22Rv1 (cell line): ENCODE results near the gene KIF18B.

Experiments
- H3K27ac ChIP-seq: fragments of 450-650 bp; 2 replicates; pipeline ENCODE4 v1.5.1; 2017
- ZFX ChIP-seq: fragments of 450-650 bp; IDR thresholded peaks from 2 replicates; pipeline ENCODE4 v1.6.1; 2017; ENCODE audit warnings: antibody characterized with exemption, borderline replicate concordance
- TF ChIP-seq, protein P1 (sequence below): fragments of 450-650 bp; IDR thresholded peaks from 2 replicates; pipeline ENCODE4 v1.5.1; 2017; ENCODE audit warnings: mild to moderate bottlenecking

The KIF18B gene

DNA sequence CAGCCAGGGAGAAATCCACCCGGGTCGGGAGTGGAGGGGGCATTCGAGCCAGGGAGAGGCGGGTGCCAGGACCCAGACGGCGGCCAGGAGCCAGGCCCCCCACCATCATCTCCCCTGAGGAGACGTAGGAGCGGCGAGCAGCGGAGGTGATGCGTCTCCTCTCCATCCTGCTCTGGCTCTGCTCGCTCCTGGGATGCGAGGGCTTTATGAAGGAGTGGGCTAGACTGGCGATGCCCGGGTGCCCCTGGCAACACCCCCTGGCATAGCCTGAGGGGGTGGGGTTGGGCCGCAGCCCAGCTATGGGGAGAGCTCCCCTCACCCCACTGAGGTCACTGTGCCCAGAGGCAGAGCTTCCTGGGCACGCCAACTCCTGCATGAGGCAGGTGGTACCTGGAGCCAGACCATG is 32.2 kb downstream of the KIF18B start, which contains the start of gene GFAP:
Gene GFAP, minus strand, starts transcription at position 180 of the 406 bp plus-strand sequence. Its CDS starts 14 bp downstream, at position 166.
- TF ChIP-seq ZFX: no peak
- TF ChIP-seq, protein P1, sequence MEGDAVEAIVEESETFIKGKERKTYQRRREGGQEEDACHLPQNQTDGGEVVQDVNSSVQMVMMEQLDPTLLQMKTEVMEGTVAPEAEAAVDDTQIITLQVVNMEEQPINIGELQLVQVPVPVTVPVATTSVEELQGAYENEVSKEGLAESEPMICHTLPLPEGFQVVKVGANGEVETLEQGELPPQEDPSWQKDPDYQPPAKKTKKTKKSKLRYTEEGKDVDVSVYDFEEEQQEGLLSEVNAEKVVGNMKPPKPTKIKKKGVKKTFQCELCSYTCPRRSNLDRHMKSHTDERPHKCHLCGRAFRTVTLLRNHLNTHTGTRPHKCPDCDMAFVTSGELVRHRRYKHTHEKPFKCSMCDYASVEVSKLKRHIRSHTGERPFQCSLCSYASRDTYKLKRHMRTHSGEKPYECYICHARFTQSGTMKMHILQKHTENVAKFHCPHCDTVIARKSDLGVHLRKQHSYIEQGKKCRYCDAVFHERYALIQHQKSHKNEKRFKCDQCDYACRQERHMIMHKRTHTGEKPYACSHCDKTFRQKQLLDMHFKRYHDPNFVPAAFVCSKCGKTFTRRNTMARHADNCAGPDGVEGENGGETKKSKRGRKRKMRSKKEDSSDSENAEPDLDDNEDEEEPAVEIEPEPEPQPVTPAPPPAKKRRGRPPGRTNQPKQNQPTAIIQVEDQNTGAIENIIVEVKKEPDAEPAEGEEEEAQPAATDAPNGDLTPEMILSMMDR: no peak
- no peak within 1 kb of the TSS for H3K27ac ChIP-seq

DNA sequence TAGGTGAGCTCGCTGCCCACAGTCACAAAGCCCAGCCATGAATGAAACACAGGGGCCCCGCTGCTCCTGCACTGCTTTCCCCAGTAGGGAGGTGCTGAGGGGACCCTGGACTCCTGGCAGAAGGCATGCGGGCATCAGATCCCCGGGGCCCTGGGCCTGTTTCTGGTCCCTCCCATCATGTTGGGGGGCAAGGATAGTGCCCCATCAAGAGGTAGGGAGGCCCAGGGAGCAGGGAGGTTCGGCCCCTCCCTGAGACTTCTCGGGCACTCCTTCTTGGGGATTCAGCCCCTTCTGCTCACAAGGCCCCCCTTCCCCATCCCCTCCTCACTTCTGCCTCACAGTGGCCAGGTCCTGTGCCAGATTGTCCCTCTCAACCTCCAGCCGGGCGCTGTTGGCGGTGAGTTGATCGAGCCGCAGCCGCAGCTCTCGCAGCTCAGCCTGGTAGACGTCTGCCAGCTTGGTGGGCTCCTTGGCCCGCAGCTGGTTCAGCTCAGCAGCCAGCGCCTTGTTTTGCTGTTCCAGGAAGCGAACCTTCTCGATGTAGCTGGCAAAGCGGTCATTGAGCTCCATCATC is 32.8 kb downstream of the KIF18B start:
- TF ChIP-seq, protein P1: no peak
- TF ChIP-seq ZFX: no peak
- H3K27ac ChIP-seq: no peak overlapping the region

DNA sequence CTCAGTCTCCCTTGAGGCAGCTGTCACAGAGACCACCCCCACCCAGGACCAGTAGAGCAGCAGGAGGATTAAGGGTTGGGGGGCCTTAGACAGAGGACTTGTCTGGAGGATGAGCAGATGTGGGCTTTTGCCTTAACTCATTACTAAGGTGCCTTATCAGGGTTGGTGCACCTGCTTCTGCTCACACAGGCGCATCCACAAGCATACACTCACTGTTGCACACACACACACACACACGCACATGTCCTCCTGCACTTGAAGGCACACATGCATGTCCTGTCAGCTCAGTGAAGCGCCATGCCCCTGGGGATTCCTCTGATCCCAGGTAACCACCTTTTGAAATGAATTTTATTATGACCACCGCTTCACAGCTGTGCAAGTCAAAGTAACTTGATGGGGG is 33.4 kb downstream of the KIF18B start:
- no peak for TF ChIP-seq ZFX
- TF ChIP-seq, protein P1: no peak
- H3K27ac ChIP-seq: no peak overlapping the region

DNA sequence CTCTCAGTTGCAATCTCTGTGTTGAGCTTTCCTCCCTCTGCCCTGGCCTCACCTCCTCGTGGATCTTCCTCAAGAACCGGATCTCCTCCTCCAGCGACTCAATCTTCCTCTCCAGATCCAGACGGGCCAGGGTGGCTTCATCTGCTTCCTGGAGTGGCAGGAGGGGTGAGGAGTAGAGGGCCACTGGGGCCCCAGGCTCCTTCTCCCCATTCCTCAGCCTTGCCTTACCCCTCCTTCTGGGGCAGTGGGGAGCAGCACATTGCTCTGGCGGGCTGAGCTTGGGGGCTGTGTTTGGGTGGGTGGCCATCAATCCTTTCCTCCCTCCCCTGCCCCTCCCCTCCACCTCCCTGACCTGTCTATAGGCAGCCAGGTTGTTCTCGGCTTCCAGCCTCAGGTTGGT is 33.9 kb downstream of the KIF18B start:
- no peak for TF ChIP-seq ZFX
- TF ChIP-seq, protein P1: no peak
- H3K27ac ChIP-seq: no peak overlapping the region

DNA sequence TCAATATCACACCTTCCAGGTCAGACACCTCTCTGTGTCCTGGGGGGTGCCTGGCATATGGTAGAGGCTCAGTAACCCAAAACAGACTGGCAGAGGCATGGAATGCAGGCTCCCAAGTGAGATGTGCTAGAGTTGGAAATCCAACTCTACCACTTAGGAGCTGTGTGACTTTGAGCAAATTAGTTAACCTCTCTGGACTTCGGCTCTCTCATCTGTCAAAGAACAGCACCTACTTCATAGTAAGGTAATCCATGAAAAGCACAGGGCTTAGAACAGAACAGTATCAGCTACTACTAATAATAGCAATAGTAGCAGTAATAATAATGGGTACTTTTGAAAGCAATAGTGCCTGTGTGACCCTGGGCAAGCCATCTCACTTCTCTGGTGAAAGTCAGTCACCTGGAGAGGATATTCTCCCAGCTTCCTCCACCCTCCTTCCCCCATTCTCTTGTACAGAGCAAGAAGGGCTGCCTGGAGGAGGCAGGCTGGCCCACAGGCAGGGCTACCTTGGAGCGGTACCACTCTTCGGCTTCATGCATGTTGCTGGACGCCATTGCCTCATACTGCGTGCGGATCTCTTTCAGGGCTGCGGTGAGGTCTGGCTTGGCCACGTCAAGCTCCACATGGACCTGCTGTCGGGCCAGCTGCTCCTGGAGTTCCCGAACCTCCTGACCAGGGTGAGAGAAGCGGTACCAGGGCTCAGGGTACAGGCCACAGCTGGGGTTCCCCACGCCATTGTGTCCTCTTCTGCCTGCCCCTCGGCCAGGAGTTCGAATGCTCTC is 34.6 kb downstream of the KIF18B start:
- H3K27ac ChIP-seq: no peak overlapping the region
- no peak for TF ChIP-seq ZFX

DNA sequence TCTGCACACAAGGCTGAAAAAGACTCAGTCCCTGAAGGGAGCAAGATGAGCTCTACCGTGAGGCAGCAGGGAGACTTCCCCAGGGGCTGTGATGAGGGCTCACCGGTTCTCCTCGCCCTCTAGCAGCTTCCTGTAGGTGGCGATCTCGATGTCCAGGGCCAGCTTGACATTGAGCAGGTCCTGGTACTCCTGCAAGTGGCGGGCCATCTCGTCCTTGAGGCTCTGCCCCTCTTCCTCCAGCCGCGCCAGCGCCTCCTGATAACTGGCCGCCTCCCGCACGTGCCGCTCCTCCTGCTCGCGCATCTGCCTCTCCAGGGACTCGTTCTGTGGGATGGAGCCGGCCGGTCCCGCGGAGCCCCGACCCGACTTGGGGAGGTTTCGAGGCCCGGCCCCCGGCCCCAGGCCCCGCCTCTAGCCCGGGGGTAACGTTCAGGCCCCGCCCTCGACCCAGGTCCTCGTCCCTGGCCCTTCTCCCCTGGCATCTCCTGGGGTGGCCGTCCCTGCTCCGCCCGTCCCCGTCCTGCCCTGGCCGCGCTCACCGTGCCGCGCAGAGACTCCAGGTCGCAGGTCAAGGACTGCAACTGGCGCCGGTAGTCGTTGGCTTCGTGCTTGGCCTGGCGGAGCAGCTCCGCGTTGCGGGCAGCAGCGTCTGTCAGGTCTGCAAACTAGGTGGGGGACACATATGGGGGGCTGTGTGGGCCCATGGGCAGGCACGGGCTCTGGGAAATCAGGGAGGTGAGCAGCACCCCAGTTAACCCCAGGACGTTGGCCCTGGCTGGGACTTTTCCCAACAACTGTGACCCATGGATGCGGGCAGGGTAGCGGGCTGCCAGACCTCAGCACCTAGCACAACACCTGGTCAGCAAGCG is 36.2 kb downstream of the KIF18B start:
- H3K27ac ChIP-seq: no peak overlapping the region
- TF ChIP-seq ZFX: no peak
- TF ChIP-seq, protein P1: peak; percentile 81

DNA sequence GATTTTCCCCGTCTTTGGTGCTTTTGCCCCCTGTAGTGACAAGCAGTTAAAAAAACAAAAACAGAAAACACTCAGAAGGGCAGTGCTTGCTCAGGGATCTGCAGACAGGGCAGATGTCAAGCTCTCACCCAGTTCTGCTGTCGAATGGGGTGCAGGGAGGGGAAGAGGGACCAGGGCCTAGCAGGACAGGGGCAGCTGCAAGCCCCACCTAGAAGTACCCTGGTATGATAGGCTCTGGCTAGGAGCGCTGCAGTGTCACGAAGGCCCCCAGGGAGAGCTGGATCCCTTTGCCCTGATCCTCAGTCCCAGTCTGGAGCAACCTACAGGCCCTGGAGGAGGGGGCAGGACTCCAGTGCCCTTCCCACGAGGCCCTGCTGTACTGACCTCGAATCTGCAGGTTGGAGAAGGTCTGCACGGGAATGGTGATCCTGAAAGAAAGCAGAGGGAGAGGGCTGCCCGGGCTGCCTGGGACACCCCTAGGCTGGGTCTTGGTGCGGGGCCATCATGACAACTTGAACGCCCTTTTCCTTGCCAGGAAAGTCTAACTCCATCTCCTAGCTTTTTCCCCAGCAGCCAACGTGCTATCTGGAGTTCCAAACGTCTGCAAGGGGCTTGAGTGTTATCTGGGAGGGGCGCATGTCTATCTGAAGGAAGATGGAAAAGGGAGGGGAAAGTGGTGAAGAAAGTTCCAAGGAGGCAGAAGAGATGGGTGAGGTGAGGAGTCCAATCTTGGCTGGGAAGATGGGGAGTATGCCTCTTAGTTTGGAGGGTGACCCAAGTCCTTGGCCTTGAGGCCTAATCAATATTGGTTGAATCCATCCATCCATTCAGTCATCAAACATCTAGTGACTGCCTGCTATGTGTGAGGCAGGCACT is 37.1 kb downstream of the KIF18B start:
- TF ChIP-seq, protein P1: no peak
- TF ChIP-seq ZFX: no peak
- H3K27ac ChIP-seq: no peak overlapping the region
